Osteocyte (in vitro differentiated cells): Measurements from ENCODE around the gene DEDD2. TPM values are rescaled to one million over a fixed set of nuclear protein-coding genes. Genes with fewer than 3 reads are reported as not detected.

Source experiments
- DNase-seq: peaks from one replicate; pipeline ENCODE4 v3.0.0; 2021; ENCODE audit warnings: mixed read lengths; ENCODE audit not compliant: unreplicated experiment; ENCODE audit errors: extremely low spot score
- H3K27ac Mint-ChIP-seq: one replicate; pipeline ENCODE4 v1.8.0; 2021; ENCODE audit warnings: mild to moderate bottlenecking, mixed read lengths; ENCODE audit not compliant: unreplicated experiment
- H3K27me3 Mint-ChIP-seq: one replicate; pipeline ENCODE4 v1.8.0; 2021; ENCODE audit warnings: mixed read lengths; ENCODE audit not compliant: unreplicated experiment
- H3K36me3 Mint-ChIP-seq: one replicate; pipeline ENCODE4 v1.8.0; 2021; ENCODE audit warnings: mixed read lengths; ENCODE audit not compliant: unreplicated experiment
- H3K4me1 Mint-ChIP-seq: one replicate; pipeline ENCODE4 v1.8.0; 2021; ENCODE audit warnings: mixed read lengths; ENCODE audit not compliant: unreplicated experiment
- H3K4me3 Mint-ChIP-seq: one replicate; pipeline ENCODE4 v1.8.0; 2021; ENCODE audit warnings: mild to moderate bottlenecking, moderate library complexity, mixed read lengths; ENCODE audit not compliant: unreplicated experiment
- H3K9me3 Mint-ChIP-seq: one replicate; pipeline ENCODE4 v1.8.0; 2021; ENCODE audit warnings: mixed read lengths; ENCODE audit not compliant: unreplicated experiment
- CTCF ChIP-seq: fragments of 200-600 bp; sonication (generic); IDR thresholded peaks from 2 replicates; pipeline ENCODE4 v1.5.0; 2021; ENCODE audit warnings: antibody characterized with exemption, mild to moderate bottlenecking, moderate library complexity
- total RNA-seq: library from RNA; stranded (reverse); gene quantifications from 2 replicates; pipeline ENCODE4 v1.2.1, GENCODE V29; 2021

Gene DEDD2
- total RNA-seq, 1 donor from 2014 or later: 27.4 TPM

GRCh38 chr19:42203700-42204099 lies 13.8 kb downstream of the DEDD2 start:
- Mint-ChIP-seq H3K4me1 (peaks cover 16% of the 10 kb centered on the region), H3K9me3 (no peaks in the 10 kb centered on the region), H3K4me3 (no peak overlapping the region), H3K36me3 (peaks cover 46% of the 10 kb centered on the region), H3K27me3 (no peaks in the 10 kb centered on the region), H3K27ac (no peak overlapping the region)
- DNase-seq: no peak
- no peak for TF ChIP-seq CTCF

GRCh38 chr19:42202290-42202880 lies 15.1 kb downstream of the DEDD2 start:
- Mint-ChIP-seq H3K4me1 (peaks cover 5% of the 10 kb centered on the region), H3K27ac (no peak overlapping the region), H3K36me3 (peaks cover 45% of the 10 kb centered on the region), H3K4me3 (no peak overlapping the region), H3K9me3 (no peaks in the 10 kb centered on the region), H3K27me3 (no peaks in the 10 kb centered on the region)
- no peak for TF ChIP-seq CTCF
- no peak for DNase-seq

- no peaks in the 10 kb centered on the region for H3K27me3 Mint-ChIP-seq
- TF ChIP-seq CTCF: no peak
- H3K27ac Mint-ChIP-seq: no peak overlapping the region
- no peak for DNase-seq
- no peaks in the 10 kb centered on the region for H3K9me3 Mint-ChIP-seq
- H3K4me3 Mint-ChIP-seq: no peak overlapping the region
- H3K4me1 Mint-ChIP-seq: no peaks in the 10 kb centered on the region
- H3K36me3 Mint-ChIP-seq: peaks cover 45% of the 10 kb centered on the region
These were observed 15.8 kb downstream of the DEDD2 start for GRCh38 chr19:42201489-42202289.

GRCh38 chr19:42200116-42200715 lies 17.3 kb downstream of the DEDD2 start:
- TF ChIP-seq CTCF: no peak
- Mint-ChIP-seq H3K36me3 (peaks cover 39% of the 10 kb centered on the region), H3K27me3 (no peaks in the 10 kb centered on the region), H3K27ac (no peak overlapping the region), H3K4me1 (no peaks in the 10 kb centered on the region), H3K4me3 (no peak overlapping the region), H3K9me3 (no peaks in the 10 kb centered on the region)
- no peak for DNase-seq
